ENCODE measurements around the gene APOBEC2.

The APOBEC2 gene

DNA sequence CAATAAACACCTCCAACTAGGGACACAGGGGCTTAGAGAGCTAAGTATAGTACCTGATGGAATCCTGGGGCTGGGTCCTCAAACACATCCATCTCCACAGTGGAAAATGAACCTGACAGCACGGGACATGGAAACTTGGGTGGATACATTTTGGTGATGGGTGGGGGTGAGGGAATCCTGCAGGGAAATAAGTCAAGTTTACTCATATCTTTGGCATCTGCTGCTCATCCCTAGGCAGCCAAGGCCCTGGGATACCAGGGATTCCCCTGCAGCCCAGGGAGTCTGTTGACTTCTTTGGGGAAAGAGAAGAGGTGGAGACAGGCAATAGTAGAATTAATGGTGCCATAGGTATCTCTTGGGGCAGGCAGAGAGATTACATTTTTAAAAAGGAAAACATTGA lies 6.6 kb downstream of the APOBEC2 start:
- DNase-seq (ENCODE audit: low read depth) = no peak

DNA sequence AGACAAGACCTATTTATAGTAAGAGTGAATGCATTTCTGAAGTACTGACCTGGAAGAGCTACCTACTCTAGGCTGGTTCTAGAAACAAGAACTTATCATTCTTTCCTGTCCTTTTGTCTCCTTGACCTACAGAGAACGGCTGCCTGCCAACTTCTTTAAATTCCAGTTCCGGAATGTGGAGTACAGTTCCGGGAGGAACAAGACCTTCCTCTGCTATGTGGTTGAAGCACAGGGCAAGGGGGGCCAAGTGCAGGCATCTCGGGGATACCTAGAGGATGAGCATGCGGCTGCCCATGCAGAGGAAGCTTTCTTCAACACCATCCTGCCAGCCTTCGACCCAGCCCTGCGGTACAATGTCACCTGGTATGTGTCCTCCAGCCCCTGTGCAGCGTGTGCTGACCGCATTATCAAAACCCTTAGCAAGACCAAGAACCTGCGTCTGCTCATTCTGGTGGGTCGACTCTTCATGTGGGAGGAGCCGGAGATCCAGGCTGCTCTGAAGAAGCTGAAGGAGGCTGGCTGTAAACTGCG lies 8.3 kb downstream of the APOBEC2 start:
- DNase-seq (ENCODE audit: low read depth) = no peak

DNA sequence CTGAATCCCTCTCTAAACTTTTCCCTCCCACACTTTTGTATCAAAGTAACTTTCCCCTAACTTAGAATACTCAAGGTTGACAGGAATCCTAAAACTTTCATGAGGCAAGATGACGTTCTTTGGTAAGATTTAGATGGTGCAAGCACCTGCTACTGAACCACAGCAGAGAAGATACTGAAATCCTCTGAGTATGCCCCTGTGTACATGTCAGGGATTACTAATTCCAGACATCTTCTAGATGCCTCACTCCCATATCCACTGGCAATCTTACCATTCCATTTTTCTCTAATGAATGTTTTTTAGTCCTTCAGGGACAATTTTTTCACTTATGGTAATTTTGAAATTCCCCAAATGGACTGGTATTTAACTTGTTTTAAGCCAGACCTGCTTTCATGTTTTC lies 9.1 kb downstream of the APOBEC2 start:
- no peak for DNase-seq (ENCODE audit: low read depth)

DNA sequence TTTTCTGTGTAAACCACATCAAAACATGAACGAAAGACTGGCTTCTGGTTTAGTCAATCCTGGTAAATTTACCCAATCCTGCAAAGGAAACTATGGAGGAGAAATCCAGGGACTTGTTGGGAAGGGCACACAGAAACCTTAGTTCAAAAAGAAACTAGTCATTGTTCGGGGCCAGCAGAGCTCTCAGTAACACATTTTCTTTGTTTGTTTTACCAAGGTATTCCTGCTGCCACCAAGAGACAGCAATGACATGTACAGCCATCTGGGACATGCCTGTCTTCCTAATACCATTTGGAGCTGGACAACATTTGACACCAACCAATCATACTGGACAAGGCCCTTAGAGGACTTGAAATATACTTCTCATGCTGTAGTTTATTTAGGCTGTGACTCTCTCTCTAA lies 10.9 kb downstream of the APOBEC2 start:
- no peak for DNase-seq (ENCODE audit: low read depth)

DNA sequence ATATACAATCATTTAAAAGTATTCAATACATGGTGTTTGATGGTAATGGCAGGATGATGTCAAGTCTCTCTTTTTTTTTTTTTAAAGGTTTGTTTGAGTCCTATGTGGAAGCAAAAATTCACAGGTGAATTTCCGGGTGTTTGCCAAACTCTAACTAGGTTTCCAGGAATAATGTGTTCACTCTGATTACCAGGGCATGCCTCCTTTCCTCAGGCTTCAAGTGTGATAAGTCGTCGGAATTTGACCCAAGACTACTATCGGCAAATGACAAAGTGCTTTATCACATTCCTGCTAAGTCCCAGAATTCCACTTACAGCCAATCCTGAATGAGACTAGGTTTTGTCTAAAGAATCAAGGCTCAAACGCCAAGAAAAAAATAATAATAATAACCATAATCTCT lies 11.8 kb downstream of the APOBEC2 start:
- DNase-seq (ENCODE audit: low read depth) = no peak

DNA sequence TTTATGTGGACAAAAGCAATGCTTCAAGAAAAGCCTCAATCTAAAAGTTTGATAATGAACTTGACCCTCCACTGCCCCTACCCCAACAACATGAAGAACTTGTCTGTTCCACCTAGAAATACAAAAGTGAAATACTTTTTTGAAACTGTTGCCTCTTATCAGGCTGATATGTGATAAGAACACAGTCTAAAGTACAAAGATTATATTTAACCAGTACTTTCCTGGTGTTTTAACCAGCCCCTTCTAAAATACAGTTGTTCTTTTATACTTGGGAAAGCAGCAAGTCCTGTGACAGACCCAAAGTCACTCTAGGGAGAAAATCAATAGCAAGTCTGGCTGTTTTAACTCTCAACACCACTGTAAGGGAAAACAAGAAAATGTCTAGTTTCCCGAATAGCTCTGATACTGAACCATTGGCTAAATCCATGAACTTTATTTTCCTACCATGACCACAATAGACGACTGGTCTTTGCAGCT lies 12.6 kb downstream of the APOBEC2 start:
- no peak for DNase-seq (ENCODE audit: low read depth)

DNA sequence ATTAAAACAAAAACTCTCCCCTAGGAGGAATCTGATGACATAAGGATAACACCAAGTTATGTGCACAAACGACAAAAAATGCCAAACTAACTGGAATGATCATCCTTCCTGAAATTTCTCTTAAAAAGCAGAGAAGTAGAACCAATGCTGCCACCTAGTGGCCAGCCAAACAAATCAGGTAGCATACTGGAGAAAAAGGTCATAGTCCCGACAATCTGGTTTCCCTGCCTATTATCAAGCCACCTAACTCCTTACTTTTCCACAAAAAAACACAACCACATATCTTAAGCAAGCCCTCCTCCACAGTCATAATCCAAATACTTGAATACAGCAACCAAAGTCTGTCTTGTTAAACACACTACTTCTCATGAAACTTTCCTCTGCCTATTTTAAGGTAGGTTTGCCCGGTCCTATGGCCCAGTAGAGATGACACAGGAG lies 13.9 kb downstream of the APOBEC2 start:
- DNase-seq (ENCODE audit: low read depth) = peak; percentile 25

DNA sequence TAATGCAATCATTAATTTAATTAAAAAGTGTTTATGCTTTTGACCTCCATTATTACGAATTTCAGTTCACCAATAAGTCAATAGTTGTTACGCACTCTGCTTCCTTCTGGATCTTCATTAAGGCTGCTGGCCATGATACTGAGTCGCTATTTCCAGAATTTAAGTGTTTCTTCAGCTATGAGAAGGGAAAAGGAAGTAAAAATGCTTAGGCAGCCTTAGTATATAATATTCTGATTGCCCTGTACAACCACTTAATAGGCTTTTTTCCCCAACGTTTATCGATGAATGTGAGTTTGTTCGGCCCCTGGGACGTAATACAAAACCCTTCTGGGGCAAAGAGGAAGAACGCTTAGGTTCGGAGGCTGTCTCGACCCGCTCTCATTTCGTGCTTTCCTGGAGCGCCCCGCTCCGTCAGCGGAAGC lies 18.5 kb downstream of the APOBEC2 start:
- no peak for DNase-seq (ENCODE audit: low read depth)

DNA sequence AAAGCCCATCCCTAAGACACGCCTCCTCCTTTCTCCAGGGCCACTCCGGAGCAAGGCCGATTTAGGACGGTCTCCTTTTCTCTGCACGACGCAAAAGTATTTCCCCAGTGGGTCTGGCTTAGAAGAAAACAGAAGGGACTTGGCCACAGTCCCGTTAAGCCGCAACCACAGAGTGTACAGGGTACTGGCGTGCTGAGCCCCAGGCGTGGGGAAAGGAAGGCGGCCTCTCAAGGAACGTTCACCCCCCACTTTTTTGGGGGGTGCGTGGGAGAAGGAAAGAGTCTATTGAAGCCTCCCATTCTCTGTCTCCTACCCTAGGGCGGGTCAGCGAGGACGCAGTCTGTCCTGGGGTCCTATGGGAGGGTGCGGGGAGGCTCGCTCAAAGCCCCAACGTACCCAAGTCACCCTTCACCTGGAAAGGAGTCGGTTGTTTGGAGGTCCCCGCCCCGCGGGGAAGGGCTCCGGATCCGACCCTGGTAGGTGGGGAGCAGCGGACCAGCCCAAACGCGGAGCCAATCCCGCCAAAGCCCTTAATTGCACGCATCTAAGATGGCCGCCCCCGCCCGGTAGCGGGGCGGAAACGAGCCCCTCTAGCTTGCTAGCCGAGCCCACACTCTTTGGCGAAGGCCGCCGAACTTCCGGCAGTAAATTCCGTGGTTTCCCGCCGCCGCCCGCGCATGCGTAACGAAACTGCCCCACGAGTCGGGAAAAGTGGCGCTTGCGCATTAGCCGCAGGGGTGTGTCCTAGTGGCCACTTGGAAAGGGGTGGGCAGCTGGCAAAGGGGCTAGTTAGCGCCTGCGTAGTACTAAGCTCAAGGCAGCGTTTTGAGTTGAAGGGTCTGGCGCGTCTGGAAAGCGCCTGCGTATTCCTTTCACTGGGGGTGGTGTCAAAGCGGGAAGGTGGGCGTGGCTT lies 19.2 kb downstream of the APOBEC2 start, which contains the start of gene OARD1:
Gene OARD1, minus strand, starts transcription at position 434 of the 913 bp plus-strand sequence. CDS start 722 bp downstream, outside the sequence.
- DNase-seq (ENCODE audit: low read depth) = peak; percentile 99

DNA sequence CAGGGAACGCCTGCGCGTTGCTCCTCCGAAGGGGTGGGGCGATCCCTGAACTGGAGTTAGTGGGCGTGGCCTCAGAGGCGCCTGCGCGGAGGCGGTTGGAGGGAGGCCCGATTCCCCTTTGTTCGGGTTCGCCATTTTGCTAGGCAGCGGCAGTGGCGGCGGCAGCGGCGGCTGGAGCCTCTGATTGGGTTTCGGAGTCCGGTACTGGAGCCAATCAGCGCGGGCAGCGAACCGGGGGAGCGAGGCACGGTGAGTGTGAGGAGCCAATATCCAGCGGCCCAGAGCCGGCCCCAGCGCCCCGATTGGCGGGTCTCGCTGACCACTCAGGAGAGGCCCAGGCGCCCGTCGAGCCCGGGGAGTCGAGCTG lies 19.8 kb downstream of the APOBEC2 start, which contains the start of gene NFYA:
Gene NFYA, plus strand, starts transcription at position 139 of the 367 bp plus-strand sequence. CDS start 6,116 bp downstream, outside the sequence.
- peak; percentile 98 for DNase-seq (ENCODE audit: low read depth)

DNA sequence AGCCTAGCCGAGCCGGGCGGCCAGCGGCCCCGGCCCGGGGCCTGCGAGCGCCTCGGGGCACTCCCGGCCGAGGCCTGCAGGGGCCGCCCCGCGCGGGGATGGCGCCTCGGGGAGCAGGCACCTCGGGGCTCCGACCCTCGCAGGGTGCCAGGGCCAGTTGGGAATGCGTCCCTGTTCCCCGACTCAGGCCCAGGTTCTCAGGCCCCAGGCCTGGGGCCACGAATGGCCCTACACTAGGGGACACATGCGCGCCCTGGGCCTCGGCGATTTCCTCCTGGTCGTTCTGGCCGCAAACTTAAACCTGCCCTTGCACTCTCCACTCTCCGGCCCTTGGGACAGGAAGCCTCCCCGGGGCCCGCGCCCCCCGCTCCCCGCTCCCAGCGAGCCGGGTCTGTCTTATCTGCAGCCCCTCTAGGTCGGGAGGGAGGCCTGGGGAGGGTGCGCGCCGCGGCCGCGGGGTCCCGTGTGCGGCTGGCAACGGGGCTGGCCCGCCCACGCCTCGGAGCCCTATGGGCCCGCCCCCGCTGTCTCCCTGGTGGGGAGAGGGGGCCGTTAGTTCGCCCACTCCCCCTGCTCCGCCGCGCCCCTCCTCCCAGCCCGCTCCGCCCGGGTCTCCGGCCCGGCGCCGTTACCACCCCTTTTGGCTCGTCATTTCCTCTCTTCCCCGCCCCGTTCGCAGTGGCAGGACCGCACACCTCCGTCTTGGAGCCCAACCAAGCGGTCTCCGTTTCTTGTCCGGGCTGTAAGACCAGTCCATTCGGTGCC lies 20.4 kb downstream of the APOBEC2 start:
- DNase-seq (ENCODE audit: low read depth) = peak; percentile 49

DNA sequence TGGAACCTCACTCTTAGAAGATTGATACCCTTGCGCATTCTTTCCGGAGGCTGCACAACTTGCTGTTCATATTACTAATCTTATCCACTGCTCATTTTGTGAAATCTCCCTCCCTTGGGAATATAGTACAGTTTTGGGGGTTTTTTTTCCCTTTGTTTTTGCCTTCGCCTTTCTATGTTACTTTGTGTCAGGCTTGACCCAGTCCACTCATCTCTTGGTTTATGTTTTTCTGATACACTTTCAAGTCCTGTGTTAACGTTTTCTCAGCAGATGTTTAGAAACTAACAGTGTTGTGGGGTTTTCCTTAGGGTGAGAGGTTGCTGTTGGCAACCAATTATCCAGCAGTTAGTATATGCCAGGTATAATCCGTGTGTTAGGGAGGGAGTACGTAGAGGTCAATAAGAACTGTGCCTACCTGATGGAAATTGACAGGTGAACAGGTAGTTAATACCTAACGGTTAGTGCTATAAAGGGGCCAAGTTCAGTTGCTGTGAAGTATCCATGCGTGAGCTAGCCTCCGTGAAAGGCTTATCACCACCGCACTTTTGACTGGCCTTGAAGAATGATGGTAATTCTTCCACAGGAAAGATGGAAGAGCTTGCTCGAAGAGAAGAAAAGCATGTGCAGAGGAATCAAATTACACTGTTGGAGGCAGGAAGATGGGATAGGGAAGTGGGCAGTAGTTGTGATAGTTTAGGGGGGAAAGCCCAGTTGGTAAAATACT lies 21.1 kb downstream of the APOBEC2 start:
- DNase-seq (ENCODE audit: low read depth) = no peak

DNA sequence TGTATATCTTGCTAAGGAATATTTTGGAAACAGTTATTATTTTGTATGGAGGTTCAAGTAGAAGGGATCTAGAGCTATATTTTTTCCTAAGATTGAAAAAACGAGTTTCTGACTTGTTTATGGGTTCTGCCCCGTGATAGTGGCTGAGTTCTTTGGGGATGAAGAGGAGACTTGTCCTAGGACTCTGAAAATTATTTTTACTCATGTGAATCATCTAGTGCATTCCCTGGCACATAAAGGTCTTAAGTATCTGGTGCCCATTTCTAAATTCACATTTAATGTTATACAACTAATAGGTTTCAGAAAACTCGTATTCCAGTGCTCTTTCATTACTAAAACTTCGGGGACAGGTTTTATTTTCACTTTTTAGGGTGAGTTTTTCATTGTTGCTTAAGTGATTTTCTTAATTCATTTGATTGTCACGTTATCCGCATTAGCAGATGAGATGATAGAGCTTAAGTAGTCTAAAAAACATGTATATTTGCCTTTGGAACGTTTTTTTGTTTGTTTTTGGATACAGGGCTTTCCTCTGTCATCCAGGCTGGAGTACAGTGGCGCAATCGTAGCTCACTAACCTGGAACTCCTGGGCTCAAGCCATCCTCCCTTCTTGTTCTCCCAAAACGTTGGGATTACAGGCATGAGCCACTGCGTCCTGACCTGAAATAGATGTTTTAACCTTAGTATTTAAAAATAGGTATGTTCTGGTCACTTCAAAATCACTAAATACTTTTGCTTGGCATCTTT lies 21.9 kb downstream of the APOBEC2 start:
- no peak for DNase-seq (ENCODE audit: low read depth)

DNA sequence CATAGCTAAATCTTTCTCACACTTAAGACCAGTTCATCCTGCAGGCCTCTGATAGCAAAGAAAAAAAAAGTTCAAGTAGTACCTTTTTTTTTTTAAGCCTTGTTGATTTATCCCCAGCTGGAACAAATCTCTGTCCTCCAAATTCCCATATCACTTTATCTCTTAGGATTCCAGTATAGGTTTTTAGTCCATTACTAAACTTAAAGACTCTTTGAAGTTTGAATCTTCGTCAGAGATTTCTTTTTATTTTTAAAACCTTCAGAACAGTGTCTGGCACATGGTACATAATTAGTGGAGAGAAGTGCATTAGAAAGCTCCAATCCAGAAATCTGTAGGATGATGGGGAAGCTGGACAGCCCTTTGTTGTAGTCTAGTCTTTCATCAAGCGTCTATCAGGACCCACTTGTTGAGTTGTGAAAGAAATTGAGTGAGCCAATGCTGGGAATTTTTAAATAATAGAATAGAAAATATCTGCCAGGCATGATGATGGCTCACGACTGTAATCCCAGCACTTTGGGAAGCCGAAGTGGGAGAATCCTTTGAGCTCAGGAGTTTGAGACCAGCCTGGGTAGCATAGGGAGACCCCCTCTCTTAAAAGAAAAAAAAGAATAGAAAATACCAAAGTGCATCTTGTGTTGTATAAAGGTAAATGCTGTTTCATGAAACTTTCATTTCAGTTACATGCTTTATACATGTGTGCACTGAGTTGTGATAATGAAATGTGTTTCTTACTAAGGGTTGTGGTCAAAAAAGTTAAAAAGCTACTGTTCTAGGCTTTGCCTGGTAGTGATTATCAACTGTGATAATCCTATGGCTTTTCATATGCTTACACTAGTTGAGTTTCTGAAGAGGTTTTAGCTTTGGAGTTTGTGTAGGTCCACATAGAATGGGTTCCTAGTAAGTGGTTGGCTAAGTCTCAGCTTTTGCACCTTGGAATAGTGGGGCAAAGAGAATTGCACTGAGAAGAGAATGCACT lies 22.9 kb downstream of the APOBEC2 start:
- DNase-seq (ENCODE audit: low read depth) = no peak

DNA sequence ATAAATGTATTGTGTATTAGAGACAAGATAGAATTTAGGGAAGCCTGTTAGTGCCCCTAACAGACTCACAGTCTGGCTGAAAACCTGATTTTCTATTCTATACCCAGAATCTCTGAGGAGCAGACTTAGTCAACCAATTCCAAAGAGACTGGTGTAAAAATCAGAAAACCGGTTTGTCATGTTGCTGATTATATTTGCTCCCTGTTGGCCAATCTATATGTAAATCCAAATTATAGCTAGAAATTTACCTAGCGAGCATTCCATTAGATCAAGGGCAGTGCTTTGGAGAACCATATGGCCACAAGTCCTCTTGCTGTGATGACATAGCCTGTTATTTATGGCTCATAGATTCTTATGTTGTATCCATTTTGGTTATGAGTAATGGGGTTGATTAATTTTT lies 24.5 kb downstream of the APOBEC2 start:
- DNase-seq (ENCODE audit: low read depth) = no peak

DNA sequence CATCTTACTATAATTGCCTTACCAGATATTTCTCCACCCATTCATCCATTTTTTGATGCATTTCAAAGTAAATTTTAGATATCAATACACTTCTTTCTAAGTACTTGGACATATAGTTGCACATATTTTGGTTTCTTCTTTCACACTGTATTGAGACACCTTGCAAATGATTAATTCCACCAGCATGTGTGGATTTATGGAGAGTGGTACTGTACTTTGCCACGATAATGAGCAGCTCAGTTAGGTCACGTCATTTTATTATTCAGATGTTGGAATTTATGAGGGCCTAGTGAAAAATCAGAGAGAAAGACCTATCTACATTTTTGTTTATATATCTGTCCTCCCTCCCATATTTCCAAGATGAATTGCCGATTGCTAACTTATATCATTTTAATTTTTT lies 25.1 kb downstream of the APOBEC2 start:
- no peak for DNase-seq (ENCODE audit: low read depth)

DNA sequence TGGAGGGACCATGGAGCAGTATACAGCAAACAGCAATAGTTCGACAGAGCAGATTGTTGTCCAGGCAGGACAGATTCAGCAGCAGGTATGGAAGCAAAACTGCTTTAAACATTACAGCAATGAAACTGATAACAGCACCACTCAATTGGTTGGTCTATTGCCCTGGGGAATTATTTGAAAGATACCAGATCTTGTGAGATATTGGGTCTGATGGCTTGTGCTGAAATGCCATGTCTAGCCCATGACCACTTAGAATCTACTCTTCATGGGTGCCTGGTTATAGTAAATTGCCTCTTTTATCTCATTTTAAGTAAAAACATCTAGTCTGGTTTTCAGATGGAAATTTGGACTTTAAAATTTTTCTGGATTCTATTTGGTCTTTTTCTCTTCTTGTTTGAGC lies 26.1 kb downstream of the APOBEC2 start:
- no peak for DNase-seq (ENCODE audit: low read depth)

DNA sequence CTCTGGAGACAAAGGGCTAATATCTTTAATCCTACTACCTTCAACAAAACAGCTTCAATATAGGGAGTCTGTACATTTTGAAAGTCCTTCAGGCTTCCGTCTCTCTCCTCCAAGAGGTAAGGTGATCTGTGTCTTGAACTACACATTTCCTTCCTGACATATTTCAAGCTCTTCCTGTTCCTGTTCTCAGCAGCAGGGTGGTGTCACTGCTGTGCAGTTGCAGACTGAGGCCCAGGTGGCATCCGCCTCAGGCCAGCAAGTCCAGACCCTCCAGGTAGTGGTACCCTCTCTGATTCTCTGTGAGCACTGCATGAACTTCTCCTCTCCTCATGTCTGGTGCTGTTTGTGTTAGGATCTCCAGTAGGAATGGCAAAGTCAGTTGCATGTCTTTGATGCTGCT lies 27.6 kb downstream of the APOBEC2 start:
- no peak for DNase-seq (ENCODE audit: low read depth)

DNA sequence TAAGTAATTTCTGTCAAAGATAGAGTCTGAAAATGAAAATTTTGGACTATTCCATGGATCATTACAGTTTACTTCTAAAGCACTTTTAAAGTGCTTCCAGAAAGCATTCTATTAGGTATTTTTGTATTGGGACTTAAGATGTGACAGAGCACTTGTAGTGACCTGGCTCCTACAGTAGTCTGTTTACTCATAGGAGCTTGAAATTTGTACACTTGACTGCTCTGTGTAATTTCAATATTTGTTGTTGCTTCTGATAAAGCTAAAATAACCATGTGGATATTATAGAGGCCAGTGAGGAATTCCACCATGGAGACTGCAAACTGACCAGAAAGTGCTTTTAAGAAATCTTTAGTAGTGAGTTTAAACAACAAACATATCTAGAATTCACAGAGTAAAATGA lies 30.1 kb downstream of the APOBEC2 start:
- no peak for DNase-seq (ENCODE audit: low read depth)

DNA sequence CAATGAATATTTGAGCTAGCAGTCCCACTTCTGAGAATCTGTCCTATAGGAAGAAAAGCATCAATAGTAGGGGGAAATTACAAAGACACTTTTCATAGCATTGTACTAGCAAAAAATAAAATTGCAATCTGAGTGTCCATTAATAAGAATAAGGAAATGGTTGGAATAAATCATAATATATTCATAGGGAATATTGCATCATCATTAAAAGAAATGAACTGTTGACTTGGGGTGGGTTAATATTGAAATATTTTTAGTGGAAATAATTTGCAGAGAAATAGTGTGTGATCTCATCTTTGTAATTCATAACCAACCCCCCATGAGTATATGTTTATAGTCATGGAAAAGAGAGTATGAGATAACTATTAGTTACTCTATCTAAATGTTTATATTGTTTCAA lies 32.2 kb downstream of the APOBEC2 start:
- no peak for DNase-seq (ENCODE audit: low read depth)
